Natural killer cell (primary cell): ENCODE results near the gene MEOX1. TPM values are rescaled to one million over a fixed set of nuclear protein-coding genes. Genes with fewer than 3 reads are reported as not detected.

Experiments used
- ATAC-seq, 3 donors: fragments of 150-1000 bp in 2 of 3; fragments of 200-7000 bp in 1 of 3; cut with Tn5 transposase; 1 replicate in 1 of 3; 2 replicates in 2 of 3; pipeline ENCODE4 v1.10.0; 2021; ENCODE audit warnings: mild to moderate bottlenecking in 2 of 3, moderate library complexity in 2 of 3
- DNase-seq, 2 donors: peaks; one replicate each; pipeline versions ENCODE4 v3.0.0 to v3.0.0-alpha.2; 2013 to 2021; ENCODE audit warnings: mixed read lengths in 1 of 2
- H3K27ac ChIP-seq: one replicate; pipeline ENCODE4 v1.5.1; 2013; ENCODE audit warnings: mild to moderate bottlenecking, low read length
- H3K27me3 ChIP-seq: one replicate; pipeline ENCODE4 v1.6.1; 2013; ENCODE audit warnings: low read length; ENCODE audit not compliant: control insufficient read depth, insufficient read depth
- H3K36me3 ChIP-seq: one replicate; pipeline ENCODE4 v1.6.1; 2013; ENCODE audit warnings: low read length; ENCODE audit not compliant: control insufficient read depth, insufficient read depth
- H3K4me1 ChIP-seq: one replicate; pipeline ENCODE4 v1.6.1; 2013; ENCODE audit warnings: low read length; ENCODE audit not compliant: control insufficient read depth, insufficient read depth
- H3K4me3 ChIP-seq: one replicate; pipeline ENCODE4 v1.5.1; 2013; ENCODE audit warnings: low read length
- H3K9me3 ChIP-seq: one replicate; pipeline ENCODE4 v1.6.1; 2013; ENCODE audit warnings: low read length; ENCODE audit not compliant: control insufficient read depth, insufficient read depth
- H3K27ac Mint-ChIP-seq, 2 donors: one replicate each; pipeline ENCODE4 v1.8.0; 2022; ENCODE audit warnings: mild to moderate bottlenecking in 2 of 2, mixed read lengths in 2 of 2, moderate library complexity in 1 of 2
- H3K27me3 Mint-ChIP-seq, 2 donors: one replicate each; pipeline ENCODE4 v1.8.0; 2022; ENCODE audit warnings: low read depth in 2 of 2, mixed read lengths in 2 of 2
- H3K36me3 Mint-ChIP-seq: one replicate; pipeline ENCODE4 v1.8.0; 2022; ENCODE audit warnings: mixed read lengths
- H3K4me1 Mint-ChIP-seq, 2 donors: one replicate each; pipeline ENCODE4 v1.8.0; 2022; ENCODE audit warnings: mixed read lengths in 2 of 2
- H3K4me3 Mint-ChIP-seq: one replicate; pipeline ENCODE4 v1.8.0; 2022; ENCODE audit warnings: mild to moderate bottlenecking, moderate library complexity, mixed read lengths
- H3K9me3 Mint-ChIP-seq, 2 donors: one replicate each; pipeline ENCODE4 v1.8.0; 2022; ENCODE audit warnings: mixed read lengths in 2 of 2
- WGBS: methylation state at CpG from one replicate; pipeline ENCODE4 v1.1.7; 2013; ENCODE audit warnings: missing lambda C conversion rate; ENCODE audit not compliant: insufficient coverage; 5-methylcytosine and 5-hydroxymethylcytosine counted together
- intact Hi-C: fragments of 100-400 bp; cut with micrococcal nuclease; formaldehyde crosslinking; loops from one replicate; pipeline ENCODE4 v1.14.2; 2022
- total RNA-seq, 4 donors: library from RNA; stranded (reverse); fragments of 120-200 nt in 1 of 4; gene quantifications; one replicate each; pipeline versions ENCODE4 v1.2.3 to v1.2.4, GENCODE V29; 2013 to 2022
- TF ChIP-seq, protein P1 (sequence below): fragments of 200-600 bp; IDR thresholded peaks from one replicate; pipeline ENCODE4 v1.8.0; 2022; ENCODE audit warnings: antibody characterized with exemption

The MEOX1 gene
- total RNA-seq, 3 donors from 2014 or later (not counting 1 experiment from before 2014, with no cell fraction given), result 0.18 TPM; not detected in 2

- Mint-ChIP-seq H3K27me3 (peaks cover 5 to 12% of the 10 kb centered on the region in 2 donors), H3K9me3 (no peaks in the 10 kb centered on the region), H3K27ac (no peak overlapping the region), H3K36me3 (no peaks in the 10 kb centered on the region), H3K4me1 (peaks cover 0 to 4% of the 10 kb centered on the region in 2 donors), H3K4me3 (no peak overlapping the region)
- H3K36me3 ChIP-seq, result no peaks in the 10 kb centered on the region
- no peak for ATAC-seq
- no peaks in the 10 kb centered on the region for H3K9me3 ChIP-seq
- TF ChIP-seq, protein P1, sequence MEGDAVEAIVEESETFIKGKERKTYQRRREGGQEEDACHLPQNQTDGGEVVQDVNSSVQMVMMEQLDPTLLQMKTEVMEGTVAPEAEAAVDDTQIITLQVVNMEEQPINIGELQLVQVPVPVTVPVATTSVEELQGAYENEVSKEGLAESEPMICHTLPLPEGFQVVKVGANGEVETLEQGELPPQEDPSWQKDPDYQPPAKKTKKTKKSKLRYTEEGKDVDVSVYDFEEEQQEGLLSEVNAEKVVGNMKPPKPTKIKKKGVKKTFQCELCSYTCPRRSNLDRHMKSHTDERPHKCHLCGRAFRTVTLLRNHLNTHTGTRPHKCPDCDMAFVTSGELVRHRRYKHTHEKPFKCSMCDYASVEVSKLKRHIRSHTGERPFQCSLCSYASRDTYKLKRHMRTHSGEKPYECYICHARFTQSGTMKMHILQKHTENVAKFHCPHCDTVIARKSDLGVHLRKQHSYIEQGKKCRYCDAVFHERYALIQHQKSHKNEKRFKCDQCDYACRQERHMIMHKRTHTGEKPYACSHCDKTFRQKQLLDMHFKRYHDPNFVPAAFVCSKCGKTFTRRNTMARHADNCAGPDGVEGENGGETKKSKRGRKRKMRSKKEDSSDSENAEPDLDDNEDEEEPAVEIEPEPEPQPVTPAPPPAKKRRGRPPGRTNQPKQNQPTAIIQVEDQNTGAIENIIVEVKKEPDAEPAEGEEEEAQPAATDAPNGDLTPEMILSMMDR, result no peak
- H3K27ac ChIP-seq, result no peak overlapping the region
- intact Hi-C loops, result no loop called here
- H3K27me3 ChIP-seq, result no peaks in the 10 kb centered on the region
- H3K4me1 ChIP-seq, result no peaks in the 10 kb centered on the region
- DNase-seq, result no peak
- WGBS, result 78% methylated on average over 3 of the region's 3 CpGs
- H3K4me3 ChIP-seq, result no peak overlapping the region
Measured at GRCh38 chr17:43671755-43672519, 10.2 kb upstream of the MEOX1 start.

DNA sequence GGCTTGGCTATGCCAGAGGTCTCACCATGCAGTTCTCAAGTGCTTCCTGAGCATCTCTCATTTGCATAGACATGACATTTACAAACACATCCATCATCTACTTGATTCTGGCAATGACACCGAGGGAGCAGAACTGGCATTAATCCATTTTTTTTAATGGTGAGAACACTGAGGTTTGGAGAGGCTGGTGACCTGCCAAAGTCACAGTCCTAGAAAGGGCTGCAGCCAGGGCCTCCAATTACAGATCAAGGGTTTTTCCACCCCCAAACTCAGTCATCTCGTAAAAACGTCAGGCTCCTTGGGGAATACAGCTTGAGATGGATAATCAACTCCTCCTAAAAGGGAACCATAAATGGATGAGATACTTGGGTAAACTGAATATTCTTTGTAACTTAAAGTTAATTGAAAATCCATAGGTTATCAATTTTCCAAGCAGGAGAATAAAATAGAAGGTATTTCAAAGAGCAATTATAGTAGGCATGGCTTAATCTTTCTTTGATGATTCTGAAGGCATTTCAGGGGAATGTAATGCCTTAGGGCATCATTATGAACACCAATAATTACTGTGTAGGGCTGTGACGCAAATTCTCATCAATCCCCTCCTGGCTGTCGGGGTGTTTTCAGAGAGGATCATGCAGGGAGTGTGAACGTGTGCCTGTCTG is 9.4 kb upstream of the MEOX1 start:
- H3K4me3 Mint-ChIP-seq, result no peak overlapping the region
- WGBS, result 86% methylated on average over 4 of the region's 6 CpGs
- no peaks in the 10 kb centered on the region for H3K9me3 ChIP-seq
- DNase-seq, result no peak
- no peak overlapping the region for H3K27ac Mint-ChIP-seq
- H3K36me3 Mint-ChIP-seq, result no peaks in the 10 kb centered on the region
- ATAC-seq, result no peak
- H3K4me1 ChIP-seq, result no peaks in the 10 kb centered on the region
- H3K27ac ChIP-seq, result no peak overlapping the region
- no peaks in the 10 kb centered on the region for H3K36me3 ChIP-seq
- TF ChIP-seq, protein P1, result no peak
- H3K27me3 ChIP-seq, result no peaks in the 10 kb centered on the region
- H3K4me1 Mint-ChIP-seq, result peaks cover 0 to 4% of the 10 kb centered on the region in 2 donors
- intact Hi-C loops, result no loop called here
- H3K9me3 Mint-ChIP-seq, result no peaks in the 10 kb centered on the region
- H3K27me3 Mint-ChIP-seq, result peaks cover 5 to 12% of the 10 kb centered on the region in 2 donors
- no peak overlapping the region for H3K4me3 ChIP-seq

GRCh38 chr17:43670645-43671030 is 8.9 kb upstream of the MEOX1 start:
- Histone ChIP-seq H3K36me3 (no peaks in the 10 kb centered on the region), H3K9me3 (no peaks in the 10 kb centered on the region), H3K4me3 (no peak overlapping the region), H3K27ac (no peak overlapping the region), H3K4me1 (no peaks in the 10 kb centered on the region), H3K27me3 (no peaks in the 10 kb centered on the region)
- TF ChIP-seq, protein P1, result no peak
- no peak for DNase-seq
- WGBS, result 100% methylated on average over 1 of the region's 1 CpG
- no peaks in the 10 kb centered on the region for H3K36me3 Mint-ChIP-seq
- no peak overlapping the region for H3K4me3 Mint-ChIP-seq
- peaks cover 0 to 4% of the 10 kb centered on the region in 2 donors for H3K4me1 Mint-ChIP-seq
- H3K27ac Mint-ChIP-seq, result no peak overlapping the region
- H3K9me3 Mint-ChIP-seq, result no peaks in the 10 kb centered on the region
- intact Hi-C loops, result no loop called here
- H3K27me3 Mint-ChIP-seq, result peaks cover 5 to 10% of the 10 kb centered on the region in 2 donors
- no peak for ATAC-seq
